SKM-1 treated with dmso at 0.1 percent for 144 hours (cell line): ENCODE data around the gene CMTR1.
"Not testable (repeated sequence)": the region's sequence is repeated elsewhere in the genome, so short reads cannot be mapped to it uniquely, and the experiment has no call there.

Experiments used
- DNase-seq: peaks from one replicate; lab custom pipeline; 2025; ENCODE audit not compliant: unreplicated experiment; lab: John Stamatoyannopoulos, UW

The CMTR1 gene

DNA sequence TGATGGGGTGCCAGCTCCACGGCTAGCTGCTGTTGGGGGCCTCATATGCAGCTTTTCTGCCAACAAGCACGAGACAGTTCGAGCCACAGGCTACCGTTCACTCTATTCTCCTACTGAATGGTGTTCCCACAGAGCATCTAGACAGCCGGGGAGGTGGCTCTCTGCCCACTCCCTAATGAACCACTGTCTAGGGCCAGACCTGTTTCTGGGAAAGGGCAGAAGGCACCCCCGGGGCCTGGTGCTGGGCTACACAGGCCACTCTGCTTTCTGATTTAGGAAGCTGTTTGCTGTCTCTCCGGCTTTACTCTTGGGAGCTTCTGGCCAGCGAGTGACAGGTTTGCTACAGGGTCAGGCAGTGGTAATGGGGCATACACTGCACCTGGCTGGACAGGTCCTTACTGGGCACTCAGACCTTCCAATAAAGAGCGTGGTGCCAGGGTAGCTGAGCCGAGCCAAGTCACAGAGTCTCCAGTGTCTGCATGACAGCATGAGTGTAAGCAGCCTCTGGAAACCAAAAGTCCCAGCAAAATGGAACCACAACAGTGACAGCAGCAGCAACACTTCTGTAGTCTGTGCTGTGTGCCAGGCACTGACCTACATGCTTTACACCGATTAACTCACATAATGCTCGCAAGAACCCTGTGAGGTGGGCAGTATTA, 58.3 kb downstream of the CMTR1 start:
- DNase-seq, result no peak

GRCh38 chr6:37491830-37492208, 58.8 kb downstream of the CMTR1 start:
- DNase-seq, result no peak

- no peak for DNase-seq
Measured at GRCh38 chr6:37492236-37492972, 59.4 kb downstream of the CMTR1 start.

GRCh38 chr6:37492991-37493660, 60.1 kb downstream of the CMTR1 start:
- DNase-seq, result no peak

- no peak for DNase-seq
Measured at GRCh38 chr6:37493661-37493995, 60.6 kb downstream of the CMTR1 start.

GRCh38 chr6:37495244-37495934, 62.4 kb downstream of the CMTR1 start:
- no peak for DNase-seq

DNA sequence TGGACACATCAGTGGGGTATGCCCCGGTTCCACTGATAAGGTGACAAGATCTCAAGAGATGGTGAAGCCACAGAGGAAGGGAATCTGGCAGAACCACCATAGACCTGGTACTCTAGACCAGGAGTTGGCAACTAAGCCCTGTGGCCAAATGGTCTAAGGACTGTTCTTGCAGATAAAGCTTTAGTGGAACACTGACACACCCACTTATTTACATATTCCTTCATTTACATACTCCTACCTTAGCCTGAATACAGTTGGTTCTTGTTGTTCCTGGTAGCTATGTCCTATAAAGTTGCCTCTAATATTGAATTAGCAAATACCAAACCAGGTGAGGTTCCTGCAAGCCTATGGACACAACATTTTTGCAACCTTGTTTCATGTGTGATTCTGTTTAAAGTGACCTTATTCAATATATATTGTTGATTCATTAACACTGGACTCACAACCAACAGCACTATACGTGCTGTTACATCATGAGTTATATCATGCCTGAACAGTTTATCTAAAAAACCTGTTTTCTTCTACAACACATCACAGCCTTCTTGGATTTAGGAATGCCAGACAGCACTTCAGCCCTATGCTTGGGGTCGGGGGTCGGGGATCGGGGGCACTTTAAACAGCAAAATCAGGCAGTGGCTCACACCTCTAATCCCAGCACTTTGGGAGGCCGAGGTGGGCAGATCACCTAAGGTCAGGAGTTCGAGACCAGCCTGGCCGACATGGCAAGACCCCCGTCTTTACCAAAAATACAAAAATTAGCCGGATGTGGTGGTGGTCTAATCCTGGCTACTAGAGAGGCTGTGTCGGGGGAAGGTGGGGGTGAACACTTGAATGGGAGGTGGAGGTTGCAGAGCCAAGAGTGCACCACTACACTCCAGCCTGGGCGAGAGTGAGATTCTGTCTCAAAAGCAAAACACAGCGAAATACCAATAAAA, 64.2 kb downstream of the CMTR1 start:
- no peak for DNase-seq

DNA sequence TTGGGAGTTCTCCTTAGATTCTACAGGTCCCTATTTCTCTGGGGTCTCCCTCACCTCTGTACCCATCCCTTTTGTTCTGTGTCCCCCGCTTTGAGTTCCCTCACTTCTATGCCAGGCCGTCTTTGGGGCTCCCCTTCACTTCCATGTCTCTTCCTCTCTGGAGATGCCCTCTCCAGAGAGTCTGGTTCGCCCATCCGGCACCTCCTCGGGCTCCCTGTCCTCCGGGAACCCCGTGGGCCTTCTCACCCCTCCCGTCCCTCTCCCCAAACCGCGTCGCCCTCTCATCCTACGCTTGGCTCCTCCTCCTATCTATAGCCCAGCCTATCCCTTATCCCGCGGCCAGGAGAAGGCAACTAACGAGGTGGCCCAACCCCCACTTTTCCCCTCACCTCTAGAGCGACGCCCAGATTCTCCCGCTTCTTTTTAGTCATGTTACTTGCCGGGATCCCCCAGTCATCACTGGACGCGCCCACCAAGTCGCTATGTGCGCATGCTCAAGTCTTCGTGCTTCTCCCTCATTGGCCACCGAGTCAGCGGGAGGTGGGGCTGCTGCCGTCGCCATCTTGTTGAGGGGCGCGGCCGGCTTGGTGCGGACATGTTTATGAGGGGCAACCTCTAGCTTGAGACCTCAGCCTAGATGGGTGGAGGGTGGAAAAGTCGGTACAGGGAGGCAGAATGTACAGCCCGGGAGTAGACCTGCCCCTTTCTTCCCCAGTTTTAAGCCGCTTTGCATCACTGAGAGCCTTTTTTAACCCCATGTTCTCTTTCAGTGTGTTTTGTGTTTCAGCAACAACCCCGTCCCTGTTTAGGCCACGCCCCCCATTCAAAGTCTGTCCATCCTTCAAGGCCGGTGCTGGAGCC, 66.6 kb downstream of the CMTR1 start, which contains the start of gene CCDC167:
Gene CCDC167 (minus strand): TSS at position 461 of the 861 bp plus-strand sequence. CDS start 30 bp downstream, at position 431.
- DNase-seq, result peak; percentile 86

GRCh38 chr6:37500294-37500608, 67.2 kb downstream of the CMTR1 start:
- no peak for DNase-seq

DNA sequence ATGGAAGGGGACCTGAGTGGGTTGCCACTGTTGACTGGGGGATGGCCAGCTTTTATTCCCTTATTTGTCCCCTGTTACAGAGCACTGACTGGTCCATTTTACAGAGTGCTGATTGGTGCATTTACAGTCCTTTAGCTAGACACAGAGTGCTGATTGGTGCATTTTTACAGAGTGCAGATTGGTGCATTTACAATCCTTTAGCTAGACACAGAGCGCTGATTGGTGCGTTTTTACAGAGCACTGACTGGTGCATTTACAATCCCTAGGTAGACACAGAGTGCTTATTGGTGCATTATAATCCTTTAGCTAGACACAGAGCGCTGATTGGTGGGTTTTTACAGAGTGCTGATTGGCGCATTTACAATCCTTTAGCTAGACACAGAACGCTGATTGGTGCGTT, 67.9 kb downstream of the CMTR1 start:
- DNase-seq, result not testable (repeated sequence)

DNA sequence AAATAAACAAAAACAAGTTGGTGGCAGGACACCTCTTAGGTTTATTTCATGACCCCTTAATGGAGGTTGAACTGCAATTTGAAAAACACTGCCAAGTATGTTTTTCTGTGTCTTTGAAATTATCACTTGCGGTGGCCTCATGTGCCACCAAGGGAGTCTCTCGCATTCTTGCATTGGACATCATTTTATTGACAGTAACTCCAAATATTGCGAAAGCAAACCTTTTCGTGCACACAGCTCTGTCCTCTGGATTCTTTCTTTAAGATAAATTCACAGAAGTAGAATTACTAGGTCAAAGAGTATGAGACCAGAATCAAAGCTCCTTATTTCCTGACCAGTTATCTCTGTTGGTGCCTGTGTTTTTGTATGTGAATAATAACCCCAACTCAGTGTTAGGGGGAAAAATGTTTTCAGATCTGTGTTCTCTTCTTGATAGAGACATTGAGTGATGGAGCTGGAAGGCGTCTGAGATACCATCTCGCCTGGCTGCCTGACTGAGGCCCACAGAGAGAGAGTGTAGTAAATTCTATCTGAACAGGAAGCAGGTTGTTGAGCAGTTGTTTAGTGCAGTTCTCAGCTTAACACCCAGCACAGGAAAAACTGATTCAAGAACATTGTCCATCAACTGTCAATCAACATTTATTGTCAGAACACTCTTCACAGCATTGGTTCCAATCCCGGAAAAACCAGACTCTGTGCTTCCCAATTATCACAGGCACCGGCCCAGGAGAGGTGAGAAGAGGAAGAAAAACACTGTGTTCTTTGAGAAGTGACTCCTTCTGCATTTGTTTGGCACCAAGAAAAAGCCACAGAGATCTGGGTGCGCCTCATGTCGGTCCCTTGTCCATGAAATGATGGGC, 68.8 kb downstream of the CMTR1 start:
- no peak for DNase-seq

DNA sequence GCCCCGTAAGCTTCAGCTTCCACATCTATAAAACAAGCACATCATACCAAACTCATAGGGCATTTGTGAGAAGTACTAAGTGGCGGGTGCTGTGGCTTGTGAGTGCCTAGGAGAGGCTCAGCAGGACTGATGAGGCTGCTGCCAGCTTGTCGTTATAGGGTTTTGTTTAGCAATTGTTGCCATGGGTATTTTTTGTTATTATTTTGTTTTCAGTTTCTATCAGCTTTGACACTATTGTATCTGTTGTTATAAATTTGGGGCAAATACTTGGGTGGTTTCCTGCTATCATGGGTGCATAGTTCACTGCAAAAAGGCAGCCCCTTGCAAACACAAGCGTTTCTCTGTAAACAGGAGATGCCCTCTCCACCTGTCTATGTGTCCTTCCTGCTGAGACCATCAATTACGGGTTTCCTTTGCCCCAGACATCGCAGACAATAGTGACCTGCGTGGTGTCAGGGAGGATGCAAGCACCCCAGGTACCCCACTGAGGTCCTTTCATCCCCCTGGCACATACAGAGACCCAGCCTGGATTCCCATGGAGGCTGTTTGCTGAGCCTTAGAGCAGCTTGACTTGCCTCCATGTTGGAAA, 69.8 kb downstream of the CMTR1 start:
- no peak for DNase-seq

GRCh38 chr6:37503309-37503965, 70.4 kb downstream of the CMTR1 start:
- DNase-seq, result no peak

GRCh38 chr6:37504024-37504423, 71.0 kb downstream of the CMTR1 start:
- DNase-seq, result no peak

DNA sequence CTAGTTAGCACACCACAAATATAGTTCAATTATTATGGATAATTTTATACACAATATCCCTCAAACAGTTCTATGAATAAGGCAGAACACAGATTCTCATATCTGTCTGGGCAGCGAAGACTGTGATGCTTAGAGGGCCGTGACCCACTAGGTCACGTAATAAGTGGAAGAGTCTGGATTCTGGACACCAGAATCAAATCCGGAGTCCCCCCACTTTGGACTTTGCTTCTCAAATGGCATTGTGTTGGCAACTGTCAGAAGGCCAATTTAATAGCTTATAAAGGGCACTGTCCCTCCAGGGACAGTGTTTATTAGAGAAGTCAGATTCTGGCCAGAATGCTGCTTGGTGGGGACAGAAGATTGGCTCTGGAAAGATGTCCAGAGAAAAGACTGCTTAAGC, 73.5 kb downstream of the CMTR1 start:
- DNase-seq, result no peak

DNA sequence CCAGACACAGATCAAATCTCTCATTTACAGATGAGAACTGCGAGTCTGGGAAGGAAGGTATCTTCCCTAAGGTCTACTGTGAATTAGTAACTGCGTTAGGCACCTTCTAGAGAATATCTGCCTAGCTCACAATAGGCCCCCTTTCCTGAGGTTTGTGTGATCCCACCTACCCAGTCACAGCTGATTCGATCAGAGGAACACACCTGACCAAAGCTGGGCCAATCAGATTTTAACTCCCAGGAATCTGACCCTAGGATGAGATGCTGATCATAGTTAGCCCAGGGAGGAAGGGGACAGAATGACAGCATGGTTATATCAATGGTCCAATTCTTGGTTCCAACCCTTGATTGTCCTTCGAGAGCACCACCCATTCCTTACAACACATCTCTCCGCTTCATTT, 74.1 kb downstream of the CMTR1 start:
- no peak for DNase-seq

GRCh38 chr6:37507690-37508421, 74.8 kb downstream of the CMTR1 start:
- no peak for DNase-seq
